Lower leg skin (tissue), 3 donors: Measurements from ENCODE around the gene PRM3.

Source experiments
- CTCF ChIP-seq, 3 donors: fragments of 450-650 bp; IDR thresholded peaks; one replicate each; pipeline ENCODE4 v1.5.1; 2016; ENCODE audit warnings: antibody characterized with exemption in 3 of 3, mild to moderate bottlenecking in 3 of 3, moderate library complexity in 2 of 3
- POLR2A ChIP-seq, 2 donors: fragments of 450-650 bp; IDR thresholded peaks; one replicate each; pipeline ENCODE4 v1.6.1; 2016 to 2017; ENCODE audit warnings: antibody characterized with exemption in 2 of 2, mild to moderate bottlenecking in 1 of 2, moderate library complexity in 1 of 2

GRCh38 chr16:11301645-11302501, 28.4 kb upstream of the PRM3 start:
- TF ChIP-seq CTCF (IDR thresholded peaks at IDR 0.05) (no peak), POLR2A (IDR thresholded peaks at IDR 0.05) (no peak)
